Panc1 (cell line): ENCODE measurements around the gene ADGRF5. TPM values are rescaled to one million over a fixed set of nuclear protein-coding genes. Genes with fewer than 3 reads are reported as not detected.

Experiments
- ATAC-seq: fragments of 200-7000 bp; cut with Tn5 transposase; 2 replicates; pipeline ENCODE4 v1.9.1; 2020; ENCODE audit warnings: mild to moderate bottlenecking, moderate library complexity
- BruUV-seq: library from RNA; stranded (reverse); fragments of 400-500 nt; replicated peaks from 2 replicates; lab custom pipeline; 2021; lab: Mats Ljungman, UMichigan
- CTCF ChIA-PET: fragments of 300-600 bp; sonication (Branson Sonifier 250); formaldehyde crosslinking; loops from one replicate; lab custom pipeline; 2022; ENCODE audit warnings: antibody characterized with exemption; lab: Charles Lee
- POLR2A ChIA-PET: fragments of 300-600 bp; sonication (Branson Sonifier 250); formaldehyde crosslinking; loops from one replicate; lab custom pipeline; 2022; ENCODE audit warnings: antibody characterized with exemption; lab: Charles Lee
- DNase-seq: peaks from one replicate; pipeline ENCODE4 v3.0.0-alpha.2; 2010; ENCODE audit warnings: low read depth, low spot score
- H3K27ac ChIP-seq: 2 replicates; pipeline ENCODE4 v1.5.1; 2011; ENCODE audit warnings: mild to moderate bottlenecking, low read length, inconsistent platforms
- H3K27me3 ChIP-seq: fragments of 200-500 bp; sonication (Bioruptor generic); 2 replicates; pipeline ENCODE4 v1.6.0; 2014; ENCODE audit warnings: low read length, inconsistent platforms; ENCODE audit not compliant: control insufficient read depth, insufficient read depth
- H3K36me3 ChIP-seq: fragments of 200-500 bp; sonication (Bioruptor generic); 2 replicates; pipeline ENCODE4 v1.5.1; 2014; ENCODE audit warnings: inconsistent platforms, mild to moderate bottlenecking, low read length, moderate library complexity; ENCODE audit not compliant: control insufficient read depth, insufficient read depth
- H3K4me1 ChIP-seq: 2 replicates; pipeline ENCODE4 v1.5.1; 2011; ENCODE audit warnings: inconsistent platforms, mild to moderate bottlenecking, low read length, moderate library complexity; ENCODE audit not compliant: control insufficient read depth, insufficient read depth
- H3K4me3 ChIP-seq, 2 experiments: 2 replicates each; pipeline ENCODE4 v1.5.1; 2011 to 2012; ENCODE audit warnings: low read depth in 2 of 2, low read length in 2 of 2, mild to moderate bottlenecking in 2 of 2, inconsistent platforms in 1 of 2, moderate library complexity in 1 of 2
- H3K9me3 ChIP-seq: fragments of 200-500 bp; sonication (Bioruptor generic); 2 replicates; pipeline ENCODE4 v1.5.1; 2014; ENCODE audit warnings: low read depth, mild to moderate bottlenecking, inconsistent platforms, low read length, moderate library complexity; ENCODE audit not compliant: control insufficient read depth, insufficient read depth
- CTCF ChIP-seq: fragments of 450-650 bp; IDR thresholded peaks from 2 replicates; pipeline ENCODE4 v1.5.1; 2017; ENCODE audit warnings: mild to moderate bottlenecking
- POLR2AphosphoS5 ChIP-seq: IDR thresholded peaks from 2 replicates; pipeline ENCODE4 v1.6.1; 2012; ENCODE audit warnings: mild to moderate bottlenecking, low read depth, low read length, moderate library complexity
- REST ChIP-seq, 2 experiments: IDR thresholded peaks; 2 replicates each; pipeline ENCODE4 v1.6.1; 2011 to 2012; ENCODE audit warnings: low read depth in 2 of 2, control low read depth in 1 of 2, low read length in 1 of 2, mild to moderate bottlenecking in 1 of 2, moderate library complexity in 1 of 2; ENCODE audit not compliant: insufficient read depth in 1 of 2
- SIN3A ChIP-seq: IDR thresholded peaks from 2 replicates; pipeline ENCODE4 v1.6.1; 2012; ENCODE audit warnings: low read depth, mild to moderate bottlenecking, low read length, moderate library complexity, borderline replicate concordance; ENCODE audit not compliant: insufficient read depth
- TCF7L2 ChIP-seq: IDR thresholded peaks from 2 replicates; pipeline ENCODE4 v1.6.1; 2011; ENCODE audit warnings: mild to moderate bottlenecking, low read depth, low read length, inconsistent platforms
- in situ Hi-C: cut with HindIII; loops from 2 replicates; pipeline ENCODE4 v1.10.0; 2016; ENCODE audit warnings: low sequenced_read_pairs, low pct_unique_long_range_greater_than_20kb
- intact Hi-C: fragments of 100-400 bp; cut with micrococcal nuclease; formaldehyde crosslinking; loops from one replicate; pipeline ENCODE4 v1.10.0; 2022; ENCODE audit not compliant: unreplicated experiment
- total RNA-seq: library from RNA; stranded (reverse); gene quantifications from one replicate; pipeline ENCODE4 v1.2.1, GENCODE V29; 2021; ENCODE audit not compliant: unreplicated experiment

ADGRF5 gene
- total RNA-seq, 1 experiment from 2014 or later, result 0.18 TPM

- intact Hi-C loops (no loop called here), in situ Hi-C loops (no loop called here)
- no peak overlapping the region for H3K27ac ChIP-seq
- no TSS peak for BruUV-seq
- CTCF ChIA-PET, result no interaction called here
- no peaks in the 10 kb centered on the region; the same call in 1 of the 2 replicates for H3K4me1 ChIP-seq
- H3K27me3 ChIP-seq, result no peaks in the 10 kb centered on the region
- no peaks in the 10 kb centered on the region for H3K36me3 ChIP-seq
- no peaks in the 10 kb centered on the region for H3K9me3 ChIP-seq
- ATAC-seq, result no peak
- no peak for DNase-seq
- TF ChIP-seq TCF7L2 (no peak), POLR2AphosphoS5 (no peak), REST (IDR thresholded peaks at IDR 0.05; ENCODE audit: insufficient read depth in 1 of 2, low read depth in 2 of 2, low read length in 1 of 2) (no peak), SIN3A (no peak), CTCF (no peak)
- no peak overlapping the region for H3K4me3 ChIP-seq
- POLR2A ChIA-PET, result no interaction called here
These were observed 6.4 kb downstream of the ADGRF5 start for GRCh38 chr6:46915380-46915779.

- no TSS peak for BruUV-seq
- CTCF ChIA-PET, result no interaction called here
These were observed 7.4 kb downstream of the ADGRF5 start for GRCh38 chr6:46914279-46914810.

GRCh38 chr6:46909371-46909770, 12.4 kb downstream of the ADGRF5 start:
- ChIA-PET POLR2A (no interaction called here), CTCF (no interaction called here)
- DNase-seq, result no peak
- H3K27ac ChIP-seq, result no peak overlapping the region
- no TSS peak for BruUV-seq
- intact Hi-C loops (no loop called here), in situ Hi-C loops (no loop called here)
- H3K36me3 ChIP-seq, result no peaks in the 10 kb centered on the region
- H3K4me1 ChIP-seq, result no peaks in the 10 kb centered on the region; the same call in 1 of the 2 replicates
- no peaks in the 10 kb centered on the region for H3K27me3 ChIP-seq
- no peak overlapping the region for H3K4me3 ChIP-seq
- ATAC-seq, result no peak
- TF ChIP-seq POLR2AphosphoS5 (no peak), REST (IDR thresholded peaks at IDR 0.05; ENCODE audit: insufficient read depth in 1 of 2, low read depth in 2 of 2, low read length in 1 of 2) (no peak), SIN3A (no peak), CTCF (no peak), TCF7L2 (no peak)
- no peaks in the 10 kb centered on the region for H3K9me3 ChIP-seq

More at GRCh38 chr6:46914279-46914810, 7.4 kb downstream of the ADGRF5 start:
- DNase-seq, result no peak
- no peak overlapping the region for H3K4me3 ChIP-seq
- intact Hi-C loops, result no loop called here
- in situ Hi-C loops, result no loop called here
- POLR2A ChIA-PET, result no interaction called here
- no peaks in the 10 kb centered on the region for H3K9me3 ChIP-seq
- TF ChIP-seq TCF7L2 (peak; percentile 38; the same call in 1 of the 2 replicates), POLR2AphosphoS5 (no peak)
- peak; percentile 74 for ATAC-seq
- no peak overlapping the region for H3K27ac ChIP-seq
- no peaks in the 10 kb centered on the region; the same call in 1 of the 2 replicates for H3K4me1 ChIP-seq
- H3K27me3 ChIP-seq, result no peaks in the 10 kb centered on the region
- no peaks in the 10 kb centered on the region for H3K36me3 ChIP-seq
